ENCODE measurements around the gene ATP13A2.
"Not testable (repeated sequence)": the region's sequence is repeated elsewhere in the genome, so short reads cannot be mapped to it uniquely, and the experiment has no call there.

The ATP13A2 gene

GRCh38 chr1:16977377-16977776 lies 34.4 kb downstream of the ATP13A2 start:
- DNase-seq, result no peak

GRCh38 chr1:16976966-16977365 lies 34.8 kb downstream of the ATP13A2 start:
- DNase-seq, result no peak

- DNase-seq, result no peak
Measured at GRCh38 chr1:16975838-16976237, 35.9 kb downstream of the ATP13A2 start.

- DNase-seq, result no peak
Measured at GRCh38 chr1:16975211-16975610, 36.5 kb downstream of the ATP13A2 start.

GRCh38 chr1:16973215-16973614 lies 38.5 kb downstream of the ATP13A2 start:
- DNase-seq, result no peak

- no peak for DNase-seq
Measured at GRCh38 chr1:16972189-16972895, 39.4 kb downstream of the ATP13A2 start.

- no peak for DNase-seq
Measured at GRCh38 chr1:16971341-16972188, 40.2 kb downstream of the ATP13A2 start.

- no peak for DNase-seq
Measured at GRCh38 chr1:16970132-16970910, 41.4 kb downstream of the ATP13A2 start.

GRCh38 chr1:16969651-16970050 lies 42.1 kb downstream of the ATP13A2 start:
- no peak for DNase-seq

GRCh38 chr1:16969057-16969611 lies 42.6 kb downstream of the ATP13A2 start:
- no peak for DNase-seq

- DNase-seq, result no peak
Measured at GRCh38 chr1:16968372-16968771, 43.4 kb downstream of the ATP13A2 start.

GRCh38 chr1:16967962-16968361 lies 43.8 kb downstream of the ATP13A2 start:
- no peak for DNase-seq

GRCh38 chr1:16967095-16967575 lies 44.6 kb downstream of the ATP13A2 start:
- DNase-seq, result no peak

- no peak for DNase-seq
Measured at GRCh38 chr1:16966282-16966681, 45.4 kb downstream of the ATP13A2 start.

GRCh38 chr1:16965486-16966067 lies 46.2 kb downstream of the ATP13A2 start:
- no peak for DNase-seq

- not testable (repeated sequence) for DNase-seq
Measured at GRCh38 chr1:16964169-16964568, 47.6 kb downstream of the ATP13A2 start.

- DNase-seq, result no peak
Measured at GRCh38 chr1:16961297-16962133, 50.2 kb downstream of the ATP13A2 start.

- DNase-seq, result peak; percentile 88
Measured at GRCh38 chr1:16960560-16961296, 51.0 kb downstream of the ATP13A2 start.

GRCh38 chr1:16958475-16958874 lies 53.3 kb downstream of the ATP13A2 start:
- no peak for DNase-seq

GRCh38 chr1:16957731-16958130 lies 54.0 kb downstream of the ATP13A2 start:
- DNase-seq, result no peak

GRCh38 chr1:16956775-16957174 lies 55.0 kb downstream of the ATP13A2 start:
- DNase-seq, result no peak

All from activated CD4-positive, CD25-positive, alpha-beta regulatory T cell treated with anti-CD3 and anti-CD28 coated beads, Interleukin-2, amount 50 U/mL, for 72 hours (primary cell).